ENCODE results near the gene METTL15.

DNA sequence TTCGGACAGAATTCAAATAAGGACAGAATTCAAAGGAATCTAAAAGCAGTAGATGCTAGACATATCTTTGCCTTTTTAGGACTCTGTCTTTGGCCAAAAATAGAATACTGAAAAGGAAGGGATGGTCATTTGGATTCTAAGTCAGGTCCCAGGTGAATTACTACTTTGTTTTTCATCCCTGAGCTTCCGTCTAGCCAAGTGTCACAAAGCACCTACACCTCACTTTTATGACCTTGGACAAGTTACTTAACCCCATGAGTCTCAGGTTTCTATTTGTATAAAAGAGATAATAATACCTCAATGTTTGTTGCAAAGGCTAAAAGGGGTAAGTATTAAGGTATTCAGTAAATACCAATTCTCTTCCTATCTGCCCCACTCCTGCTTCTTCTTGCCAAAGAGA lies 7.5 kb upstream of the METTL15 start:
- TF ChIP-seq, protein P1, sequence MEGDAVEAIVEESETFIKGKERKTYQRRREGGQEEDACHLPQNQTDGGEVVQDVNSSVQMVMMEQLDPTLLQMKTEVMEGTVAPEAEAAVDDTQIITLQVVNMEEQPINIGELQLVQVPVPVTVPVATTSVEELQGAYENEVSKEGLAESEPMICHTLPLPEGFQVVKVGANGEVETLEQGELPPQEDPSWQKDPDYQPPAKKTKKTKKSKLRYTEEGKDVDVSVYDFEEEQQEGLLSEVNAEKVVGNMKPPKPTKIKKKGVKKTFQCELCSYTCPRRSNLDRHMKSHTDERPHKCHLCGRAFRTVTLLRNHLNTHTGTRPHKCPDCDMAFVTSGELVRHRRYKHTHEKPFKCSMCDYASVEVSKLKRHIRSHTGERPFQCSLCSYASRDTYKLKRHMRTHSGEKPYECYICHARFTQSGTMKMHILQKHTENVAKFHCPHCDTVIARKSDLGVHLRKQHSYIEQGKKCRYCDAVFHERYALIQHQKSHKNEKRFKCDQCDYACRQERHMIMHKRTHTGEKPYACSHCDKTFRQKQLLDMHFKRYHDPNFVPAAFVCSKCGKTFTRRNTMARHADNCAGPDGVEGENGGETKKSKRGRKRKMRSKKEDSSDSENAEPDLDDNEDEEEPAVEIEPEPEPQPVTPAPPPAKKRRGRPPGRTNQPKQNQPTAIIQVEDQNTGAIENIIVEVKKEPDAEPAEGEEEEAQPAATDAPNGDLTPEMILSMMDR (IDR thresholded peaks at IDR 0.05) = no peak
- no peak for TF ChIP-seq POLR2A (IDR thresholded peaks at IDR 0.05)
- TF ChIP-seq POLR2AphosphoS5 (IDR thresholded peaks at IDR 0.05) = no peak
